OCI-LY7 (cell line): ENCODE measurements around the gene LRRC39. TPM values are rescaled to one million over a fixed set of nuclear protein-coding genes. Genes with fewer than 3 reads are reported as not detected.

Experiments used
- BruUV-seq: library from RNA; stranded (reverse); fragments of 400-500 nt; replicated peaks from 2 replicates; lab custom pipeline; 2021; lab: Mats Ljungman, UMichigan
- CTCF ChIA-PET: fragments of 300-600 bp; sonication (Branson Sonifier 250); formaldehyde crosslinking; loops from one replicate; lab custom pipeline; 2022; ENCODE audit warnings: antibody characterized with exemption; ENCODE audit not compliant: unreplicated experiment; lab: Charles Lee
- POLR2A ChIA-PET: fragments of 300-600 bp; sonication (Branson Sonifier 250); formaldehyde crosslinking; loops from one replicate; lab custom pipeline; 2022; ENCODE audit warnings: antibody characterized with exemption; lab: Charles Lee
- DNase-seq: peaks from one replicate; pipeline ENCODE4 v3.0.0-alpha.2; 2015; ENCODE audit warnings: low spot score
- H2AFZ ChIP-seq: fragments of 200-600 bp; sonication (generic), shearing (Covaris generic); 2 replicates; pipeline ENCODE4 v1.6.1; 2014; ENCODE audit warnings: mild to moderate bottlenecking, antibody characterized with exemption, low read length, moderate library complexity
- H3K27ac ChIP-seq: fragments of 200-600 bp; sonication (generic); 2 replicates; pipeline ENCODE4 v1.5.1; 2014; ENCODE audit warnings: mixed run types, low read depth, mild to moderate bottlenecking, moderate library complexity, low read length, inconsistent platforms; ENCODE audit not compliant: poor library complexity, severe bottlenecking
- H3K36me3 ChIP-seq: fragments of 200-600 bp; sonication (generic); 2 replicates; pipeline ENCODE4 v1.6.1; 2014; ENCODE audit warnings: mild to moderate bottlenecking, antibody characterized with exemption, low read length, moderate library complexity, mixed read lengths; ENCODE audit not compliant: insufficient read depth
- H3K4me1 ChIP-seq: fragments of 200-600 bp; sonication (generic); 2 replicates; pipeline ENCODE4 v1.5.1; 2014; ENCODE audit warnings: mild to moderate bottlenecking, low read length; ENCODE audit not compliant: insufficient read depth, poor library complexity, severe bottlenecking
- H3K4me2 ChIP-seq: fragments of 200-600 bp; sonication (generic); 2 replicates; pipeline ENCODE4 v1.6.1; 2014; ENCODE audit warnings: mild to moderate bottlenecking, low read length
- H3K4me3 ChIP-seq: fragments of 200-600 bp; sonication (generic); 2 replicates; pipeline ENCODE4 v1.5.1; 2014; ENCODE audit warnings: mild to moderate bottlenecking, low read depth, low read length; ENCODE audit not compliant: poor library complexity, severe bottlenecking
- H3K79me2 ChIP-seq: fragments of 200-600 bp; sonication (generic); 2 replicates; pipeline ENCODE4 v1.6.1; 2016; ENCODE audit warnings: low read depth, mild to moderate bottlenecking, low read length, moderate library complexity, mixed read lengths; ENCODE audit not compliant: insufficient read depth
- H3K9me2 ChIP-seq: fragments of 200-600 bp; sonication (generic); 2 replicates; pipeline ENCODE4 v1.6.1; 2016; ENCODE audit warnings: mild to moderate bottlenecking, low read length, mixed read lengths; ENCODE audit not compliant: insufficient read depth
- H3K9me3 ChIP-seq: fragments of 200-600 bp; sonication (generic); 2 replicates; pipeline ENCODE4 v1.6.1; 2014; ENCODE audit warnings: mild to moderate bottlenecking, mixed run types, low read length, mixed read lengths
- H4K20me1 ChIP-seq: fragments of 200-600 bp; sonication (generic); 2 replicates; pipeline ENCODE4 v1.6.1; 2014; ENCODE audit warnings: mild to moderate bottlenecking, antibody characterized with exemption, low read length, moderate library complexity, mixed read lengths; ENCODE audit not compliant: insufficient read depth
- EZH2phosphoT487 ChIP-seq: fragments of 200-600 bp; sonication (generic); IDR thresholded peaks from 2 replicates; pipeline ENCODE4 v1.6.1; 2018; ENCODE audit warnings: low read depth, borderline replicate concordance, mild to moderate bottlenecking, mixed run types, antibody characterized with exemption, low read length, moderate library complexity, mixed read lengths
- intact Hi-C: fragments of 100-400 bp; cut with micrococcal nuclease; formaldehyde crosslinking; loops from one replicate; pipeline ENCODE4 v1.10.0; 2022; ENCODE audit not compliant: unreplicated experiment
- total RNA-seq, 2 experiments: library from RNA; depleted of rRNA in 1 of 2; stranded (reverse); fragments of >200 nt in 1 of 2; shearing (Covaris generic) in 1 of 2; gene quantifications; 2 replicates each; pipeline ENCODE4 v1.2.3, GENCODE V29; 2014 to 2022
- TF ChIP-seq, protein P1 (sequence below): fragments of 200-600 bp; sonication (generic); conservative IDR thresholded peaks from 2 replicates; pipeline ENCODE4 v1.5.1; 2014; ENCODE audit warnings: mild to moderate bottlenecking, antibody characterized with exemption, low read length, moderate library complexity, mixed read lengths

Gene LRRC39
- total RNA-seq, 2 experiments from 2014 or later = 1.5 to 1.8 TPM

DNA sequence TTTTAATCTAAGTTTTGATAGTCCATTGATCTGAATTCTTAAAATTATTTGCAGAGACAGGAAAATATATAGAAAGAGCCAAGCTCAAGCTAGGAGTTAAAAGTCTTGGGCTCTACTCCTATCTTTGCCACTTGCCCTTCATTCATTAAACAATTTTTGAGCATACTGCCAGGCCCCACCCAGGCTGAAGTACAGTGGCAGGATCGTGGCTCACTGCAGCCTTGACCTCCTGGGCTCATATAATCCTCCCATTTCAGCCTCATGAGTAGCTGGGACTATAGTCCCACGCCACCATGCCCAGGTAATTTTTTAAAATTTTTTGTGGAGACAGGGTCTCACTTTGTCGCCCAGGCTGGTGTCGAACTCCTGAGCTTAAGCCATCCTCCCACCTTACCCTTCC, 36.9 kb downstream of the LRRC39 start:
- DNase-seq = no peak
- Histone ChIP-seq H3K36me3 (peaks cover 98% of the 10 kb centered on the region), H3K4me3 (no peak overlapping the region), H3K27ac (no peak overlapping the region), H3K4me2 (no peak overlapping the region), H3K9me3 (no peaks in the 10 kb centered on the region), H3K9me2 (no peaks in the 10 kb centered on the region), H4K20me1 (no peaks in the 10 kb centered on the region), H2AFZ (no peak overlapping the region), H3K79me2 (peaks cover 6% of the 10 kb centered on the region; the same call in 1 of the 2 replicates), H3K4me1 (no peaks in the 10 kb centered on the region)
- TF ChIP-seq EZH2phosphoT487 = no peak
- TF ChIP-seq, protein P1, sequence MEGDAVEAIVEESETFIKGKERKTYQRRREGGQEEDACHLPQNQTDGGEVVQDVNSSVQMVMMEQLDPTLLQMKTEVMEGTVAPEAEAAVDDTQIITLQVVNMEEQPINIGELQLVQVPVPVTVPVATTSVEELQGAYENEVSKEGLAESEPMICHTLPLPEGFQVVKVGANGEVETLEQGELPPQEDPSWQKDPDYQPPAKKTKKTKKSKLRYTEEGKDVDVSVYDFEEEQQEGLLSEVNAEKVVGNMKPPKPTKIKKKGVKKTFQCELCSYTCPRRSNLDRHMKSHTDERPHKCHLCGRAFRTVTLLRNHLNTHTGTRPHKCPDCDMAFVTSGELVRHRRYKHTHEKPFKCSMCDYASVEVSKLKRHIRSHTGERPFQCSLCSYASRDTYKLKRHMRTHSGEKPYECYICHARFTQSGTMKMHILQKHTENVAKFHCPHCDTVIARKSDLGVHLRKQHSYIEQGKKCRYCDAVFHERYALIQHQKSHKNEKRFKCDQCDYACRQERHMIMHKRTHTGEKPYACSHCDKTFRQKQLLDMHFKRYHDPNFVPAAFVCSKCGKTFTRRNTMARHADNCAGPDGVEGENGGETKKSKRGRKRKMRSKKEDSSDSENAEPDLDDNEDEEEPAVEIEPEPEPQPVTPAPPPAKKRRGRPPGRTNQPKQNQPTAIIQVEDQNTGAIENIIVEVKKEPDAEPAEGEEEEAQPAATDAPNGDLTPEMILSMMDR = no peak
- POLR2A ChIA-PET = interaction anchor here (0.6 to 1.0 kb wide), 2 partner anchors 8 to 127 kb away, joined by 3 to 4 read pairs; no protein-coding TSS in a partner anchor
- CTCF ChIA-PET = no interaction called here
- intact Hi-C loops = no loop called here
- no TSS peak for BruUV-seq

DNA sequence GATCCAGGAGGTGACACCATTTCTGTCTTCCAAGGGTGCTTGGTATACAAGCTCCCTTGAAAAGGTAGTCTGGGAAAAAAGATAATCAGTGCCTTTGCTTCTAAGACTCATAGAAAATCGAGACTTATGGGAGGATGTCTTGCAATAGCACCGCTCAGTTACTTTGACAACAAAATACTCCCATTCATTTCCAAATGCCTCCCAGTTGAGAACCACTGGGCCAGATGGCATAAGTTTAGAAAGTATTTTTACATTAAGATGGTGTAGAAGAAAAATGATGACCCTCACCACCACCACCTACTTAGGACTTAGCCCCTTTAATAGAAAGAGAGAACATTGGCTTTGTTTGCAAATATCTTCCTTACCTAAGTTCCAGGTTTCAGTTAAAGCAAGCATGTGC, 40.5 kb downstream of the LRRC39 start:
- no peak overlapping the region for H3K4me2 ChIP-seq
- no peak for TF ChIP-seq EZH2phosphoT487
- TF ChIP-seq, protein P1 = no peak
- H2AFZ ChIP-seq = no peak overlapping the region
- intact Hi-C loops = loop anchor here (10.0 kb wide), 2 partner anchors 317 to 757 kb away; partner anchors contain the start of genes EXTL2 and SLC30A7
- peaks cover 12% of the 10 kb centered on the region for H3K4me1 ChIP-seq
- no peak overlapping the region for H3K4me3 ChIP-seq
- no peaks in the 10 kb centered on the region for H3K9me2 ChIP-seq
- ChIA-PET CTCF (no interaction called here), POLR2A (interaction anchor here (0.6 kb wide), 1 partner anchor 160 kb away, joined by 3 read pairs; no protein-coding TSS in a partner anchor)
- peaks cover 70% of the 10 kb centered on the region for H3K36me3 ChIP-seq
- no TSS peak for BruUV-seq
- peaks cover 37% of the 10 kb centered on the region for H3K79me2 ChIP-seq
- no peak overlapping the region for H3K27ac ChIP-seq
- H4K20me1 ChIP-seq = no peaks in the 10 kb centered on the region
- DNase-seq = no peak
- H3K9me3 ChIP-seq = no peaks in the 10 kb centered on the region

DNA sequence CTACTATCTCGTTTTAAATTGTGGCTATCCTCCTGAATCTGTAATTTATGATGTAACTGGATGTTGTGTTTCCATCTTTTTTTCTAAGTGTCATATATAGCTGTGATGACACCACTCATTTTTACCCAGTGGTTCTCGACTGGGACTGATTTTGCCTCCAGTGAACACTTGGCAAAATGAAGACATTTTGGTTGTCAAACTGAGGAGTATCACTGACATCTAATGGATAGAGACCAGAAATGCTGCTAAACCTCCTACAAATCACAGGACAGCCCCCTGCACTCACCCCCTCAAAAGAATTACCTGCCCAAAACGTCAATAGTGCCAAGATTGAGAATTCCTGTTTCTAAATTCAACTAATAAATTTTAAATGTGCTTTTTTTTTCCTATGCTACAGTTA, 43.2 kb downstream of the LRRC39 start:
- TF ChIP-seq, protein P1 = peak; percentile 73
- no peak for TF ChIP-seq EZH2phosphoT487
- H3K9me3 ChIP-seq = no peaks in the 10 kb centered on the region
- peak overlapping the region; percentile 79 for H3K4me2 ChIP-seq
- no peak overlapping the region for H3K27ac ChIP-seq
- CTCF ChIA-PET = no interaction called here
- no TSS peak for BruUV-seq
- H3K4me1 ChIP-seq = peaks cover 30% of the 10 kb centered on the region
- H3K79me2 ChIP-seq = peaks cover 65% of the 10 kb centered on the region
- peak overlapping the region; percentile 96 for H3K4me3 ChIP-seq
- intact Hi-C loops = loop anchor here (2.0 to 10.0 kb wide), 4 partner anchors 132 to 760 kb away; partner anchors contain the start of genes EXTL2, RTCA and SLC30A7
- POLR2A ChIA-PET = interaction anchor here (1.0 to 1.6 kb wide), 2 partner anchors 12 to 97 kb away, joined by 3 to 5 read pairs; a partner anchor contains a TSS
- no peak overlapping the region for H2AFZ ChIP-seq
- H4K20me1 ChIP-seq = no peaks in the 10 kb centered on the region
- no peaks in the 10 kb centered on the region for H3K9me2 ChIP-seq
- H3K36me3 ChIP-seq = peaks cover 48% of the 10 kb centered on the region
- peak; percentile 60 for DNase-seq
